ENCODE data around the gene VAPA.
"Not testable (repeated sequence)": the region's sequence is repeated elsewhere in the genome, so short reads cannot be mapped to it uniquely, and the experiment has no call there.

The VAPA gene

DNA sequence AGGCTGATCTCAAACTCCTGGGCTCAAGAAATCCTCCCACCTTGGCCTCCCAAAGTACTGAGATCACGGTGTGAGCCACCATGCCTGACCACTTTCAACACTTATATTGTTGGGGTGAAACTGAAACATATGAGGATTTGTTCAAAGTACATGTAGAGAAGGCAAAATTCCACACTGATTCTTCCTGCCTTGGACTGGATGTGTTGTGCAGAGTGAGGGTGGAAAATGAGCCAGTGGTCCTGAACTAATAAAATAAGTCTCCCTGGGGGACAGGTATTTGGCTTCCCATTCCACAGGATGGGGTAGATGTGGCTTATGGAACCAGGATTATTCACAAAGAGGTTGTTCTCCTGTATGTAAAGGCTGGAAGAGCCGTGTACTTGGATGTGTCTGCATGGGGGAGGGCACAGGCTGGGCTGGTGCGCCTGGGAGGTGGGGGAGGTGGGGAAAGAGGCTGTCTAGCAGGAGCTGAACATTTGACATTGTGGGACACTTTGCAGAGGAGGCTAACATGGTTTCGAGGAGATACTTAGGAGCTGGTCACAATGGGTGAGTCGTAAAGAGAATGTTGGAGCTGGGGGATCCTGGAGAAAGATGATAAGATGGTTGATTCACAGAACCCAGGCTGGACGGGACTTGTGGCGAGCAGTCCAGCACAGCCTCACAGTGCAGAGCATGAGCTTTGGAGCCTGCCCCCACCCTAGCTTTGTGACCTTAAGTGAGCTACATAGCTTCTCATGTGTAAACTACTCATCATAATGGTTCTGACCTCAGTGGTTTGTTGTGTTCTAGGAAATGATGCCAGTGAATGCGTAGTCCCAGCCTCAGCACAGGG, 28.4 kb upstream of the VAPA start, which contains the start of gene TXNDC2:
TXNDC2 (plus strand) TSS at position 804 of the 835 bp plus-strand sequence. CDS start 708 bp downstream, outside the sequence.
- in situ Hi-C loops (cut with MboI; ENCODE audit: low sequenced_read_pairs): no loop called here

GRCh38 chr18:9886005-9886348, 27.8 kb upstream of the VAPA start:
- in situ Hi-C loops (cut with MboI; ENCODE audit: low sequenced_read_pairs): no loop called here

DNA sequence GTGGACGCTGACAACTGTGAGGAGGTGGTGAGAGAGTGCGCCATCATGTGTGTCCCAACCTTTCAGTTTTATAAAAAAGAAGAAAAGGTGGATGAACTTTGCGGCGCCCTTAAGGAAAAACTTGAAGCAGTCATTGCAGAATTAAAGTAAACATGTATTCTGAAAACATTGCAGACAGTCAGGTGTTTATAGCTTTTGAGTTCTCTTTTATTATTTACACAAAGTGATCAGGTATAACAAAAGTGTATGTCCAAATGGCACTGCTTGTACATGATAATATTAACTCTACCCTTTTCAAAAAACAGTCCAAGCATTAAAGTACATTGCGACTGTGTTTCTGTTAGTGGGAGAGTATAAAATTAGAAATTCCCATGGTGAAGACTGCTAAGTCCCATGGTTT, 25.8 kb upstream of the VAPA start:
- in situ Hi-C loops (cut with MboI; ENCODE audit: low sequenced_read_pairs): no loop called here

GRCh38 chr18:9890196-9890595, 23.6 kb upstream of the VAPA start:
- in situ Hi-C loops (cut with MboI; ENCODE audit: low sequenced_read_pairs): no loop called here

DNA sequence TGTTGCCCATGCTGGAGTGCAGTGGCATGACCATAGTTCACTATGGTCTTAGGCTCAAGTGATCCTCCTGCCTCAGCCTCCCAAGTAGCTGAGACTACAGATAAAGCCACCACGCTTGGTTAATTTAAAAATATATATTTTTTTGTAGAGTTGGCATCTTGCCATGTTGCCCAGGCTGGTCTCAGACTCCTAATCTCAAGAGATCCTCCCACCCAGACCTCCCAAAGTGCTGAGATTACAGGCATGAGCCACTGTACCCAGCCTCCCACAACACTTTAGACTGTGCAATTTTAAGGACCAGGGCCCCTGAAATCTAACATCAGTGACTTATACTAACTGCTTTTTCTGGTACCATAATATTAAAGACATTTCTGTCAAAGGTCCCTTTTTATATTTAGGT, 22.9 kb upstream of the VAPA start:
- in situ Hi-C loops (cut with MboI; ENCODE audit: low sequenced_read_pairs): no loop called here

DNA sequence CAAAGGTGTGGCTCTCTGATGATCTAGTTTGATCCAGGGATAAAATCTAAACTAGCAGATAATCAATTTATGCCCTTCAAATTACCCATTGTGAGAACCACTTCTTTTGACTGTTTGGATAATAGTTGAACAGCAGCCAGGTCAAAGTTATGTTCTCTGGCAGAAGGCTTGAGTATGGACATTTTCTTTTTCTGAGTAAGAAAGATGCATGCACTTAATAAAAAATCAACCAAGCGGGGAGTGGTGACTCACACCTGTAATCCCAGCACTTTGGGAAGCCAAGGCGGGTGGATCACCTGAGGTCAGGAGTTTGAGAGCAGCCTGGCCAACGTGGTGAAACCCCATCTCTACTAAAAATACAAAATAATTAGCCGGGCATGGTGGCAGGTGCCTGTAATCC, 22.3 kb upstream of the VAPA start:
- in situ Hi-C loops (cut with MboI; ENCODE audit: low sequenced_read_pairs): not testable (repeated sequence)

- in situ Hi-C loops (cut with MboI; ENCODE audit: low sequenced_read_pairs): no loop called here
These were observed 19.3 kb upstream of the VAPA start for GRCh38 chr18:9894454-9895068.

DNA sequence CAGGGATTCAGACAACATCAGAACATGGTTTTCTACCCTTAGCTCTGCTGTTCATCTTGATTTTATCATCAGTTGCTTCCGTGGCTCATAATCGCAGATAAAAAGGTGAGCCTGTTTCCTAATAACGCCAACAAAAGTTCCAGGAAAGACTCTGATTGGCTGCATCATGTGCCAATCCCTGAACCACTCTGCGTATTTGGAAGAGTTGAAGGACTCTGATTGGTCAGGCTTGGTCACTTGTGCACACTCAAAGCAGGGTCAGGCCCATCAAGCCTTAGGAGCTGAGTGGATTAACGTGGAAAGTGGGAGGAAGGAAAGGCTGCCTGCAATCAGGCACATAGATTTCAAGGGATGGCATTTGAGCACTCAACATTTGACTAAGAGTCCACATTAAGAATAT, 16.7 kb upstream of the VAPA start:
- in situ Hi-C loops (cut with MboI; ENCODE audit: low sequenced_read_pairs): no loop called here

GRCh38 chr18:9897787-9898291, 16.0 kb upstream of the VAPA start:
- in situ Hi-C loops (cut with MboI; ENCODE audit: low sequenced_read_pairs): not testable (repeated sequence)

- in situ Hi-C loops (cut with MboI; ENCODE audit: low sequenced_read_pairs): no loop called here
These were observed 14.8 kb upstream of the VAPA start for GRCh38 chr18:9898792-9899549.

DNA sequence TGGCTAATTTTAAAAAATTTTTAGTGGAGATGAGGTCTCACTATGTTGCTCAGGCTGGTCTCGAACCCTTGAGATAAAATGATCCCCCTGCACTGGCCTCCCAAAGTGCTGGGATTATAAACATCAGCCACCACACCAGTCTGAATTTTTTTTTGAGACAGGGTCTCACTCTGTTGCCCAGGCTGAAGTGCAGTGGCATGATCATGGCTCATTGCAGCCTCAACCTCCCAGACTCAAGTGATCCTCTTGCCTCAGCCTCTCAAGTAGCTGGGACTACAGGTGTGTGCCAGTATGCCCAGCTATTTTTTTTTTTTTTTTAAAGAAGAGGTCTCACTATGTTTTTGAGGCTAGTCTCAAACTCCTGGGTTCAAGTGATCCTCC, 14.3 kb upstream of the VAPA start:
- in situ Hi-C loops (cut with MboI; ENCODE audit: low sequenced_read_pairs): not testable (repeated sequence)

- in situ Hi-C loops (cut with MboI; ENCODE audit: low sequenced_read_pairs): no loop called here
These were observed 13.1 kb upstream of the VAPA start for GRCh38 chr18:9900699-9901098.

GRCh38 chr18:9901377-9901776, 12.4 kb upstream of the VAPA start:
- in situ Hi-C loops (cut with MboI; ENCODE audit: low sequenced_read_pairs): no loop called here

DNA sequence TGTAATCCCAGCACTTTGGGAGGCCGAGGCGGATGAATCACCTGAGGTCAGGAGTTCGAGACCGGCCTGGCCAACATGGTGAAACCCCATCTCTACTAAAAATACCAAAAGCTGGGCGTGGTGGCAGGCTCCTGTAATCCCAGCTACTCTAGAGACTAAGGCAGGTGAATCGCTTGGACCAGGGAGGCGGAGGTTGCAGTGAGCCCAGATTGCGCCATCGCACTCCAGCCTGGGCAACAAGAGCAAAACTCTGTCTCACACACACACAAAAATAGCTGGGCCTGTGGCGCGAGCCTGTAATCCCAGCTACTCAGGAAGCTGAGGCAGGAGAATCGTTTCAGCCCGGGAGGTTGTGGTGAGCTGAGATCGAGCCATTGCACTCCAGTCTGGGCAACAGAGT, 11.6 kb upstream of the VAPA start:
- in situ Hi-C loops (cut with MboI; ENCODE audit: low sequenced_read_pairs): not testable (repeated sequence)

DNA sequence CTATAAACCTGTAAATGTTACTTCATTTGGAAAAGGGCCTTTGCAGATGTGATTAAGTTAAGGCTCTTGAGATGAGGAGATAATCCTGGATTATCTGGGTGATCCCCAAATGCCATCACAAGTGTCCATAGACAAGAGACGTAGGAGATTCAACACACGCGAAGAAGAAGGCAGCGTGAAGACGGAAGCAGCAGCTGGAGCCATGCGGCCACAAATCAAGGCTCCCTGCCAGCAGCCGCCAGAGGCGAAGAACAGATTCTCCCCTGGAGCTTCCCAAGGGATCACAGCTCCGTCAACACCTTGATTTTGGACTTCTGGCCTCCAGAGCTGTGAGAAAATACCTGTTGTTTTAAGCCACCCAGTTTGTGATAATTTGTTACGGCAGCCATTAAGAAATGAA, 11.0 kb upstream of the VAPA start:
- in situ Hi-C loops (cut with MboI; ENCODE audit: low sequenced_read_pairs): no loop called here

GRCh38 chr18:9905401-9905922, 8.4 kb upstream of the VAPA start:
- in situ Hi-C loops (cut with MboI; ENCODE audit: low sequenced_read_pairs): no loop called here

DNA sequence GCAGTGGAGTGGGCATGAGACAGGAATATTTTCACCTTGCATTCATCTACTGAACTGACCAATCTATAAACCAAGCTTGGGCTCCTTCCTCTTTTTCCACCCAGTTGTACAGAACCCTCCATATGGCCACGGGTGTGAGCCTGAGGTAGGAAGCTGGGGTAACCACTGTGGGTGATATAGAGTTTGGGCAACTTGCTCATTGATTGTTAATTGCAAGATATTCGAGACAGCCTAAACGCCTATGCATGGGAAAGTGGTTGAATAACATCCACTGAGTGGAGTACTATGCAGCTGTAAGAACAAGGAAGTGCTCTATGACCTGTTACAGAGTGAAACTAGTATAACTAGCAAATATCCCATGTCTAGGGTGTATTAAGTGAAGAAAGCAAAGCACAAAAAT, 7.3 kb upstream of the VAPA start:
- in situ Hi-C loops (cut with MboI; ENCODE audit: low sequenced_read_pairs): no loop called here

DNA sequence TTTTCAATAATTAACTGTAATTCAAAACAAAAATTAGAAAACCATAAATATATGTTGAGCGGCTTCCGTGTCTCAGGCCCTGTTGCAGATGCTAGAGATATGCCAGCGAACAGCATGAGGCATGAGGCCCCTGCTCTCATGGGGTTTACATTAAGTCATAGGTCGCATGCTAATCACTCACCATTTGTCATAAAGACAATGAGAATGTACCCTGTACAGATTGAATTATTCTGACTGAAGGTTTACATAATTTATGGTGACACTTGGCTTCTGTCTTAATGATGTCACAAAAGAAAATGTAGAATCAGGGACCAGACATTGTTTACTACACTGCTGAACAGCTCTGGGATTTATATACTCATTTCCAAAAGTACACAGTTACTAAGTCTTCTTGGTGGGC, 5.9 kb upstream of the VAPA start:
- in situ Hi-C loops (cut with MboI; ENCODE audit: low sequenced_read_pairs): no loop called here

DNA sequence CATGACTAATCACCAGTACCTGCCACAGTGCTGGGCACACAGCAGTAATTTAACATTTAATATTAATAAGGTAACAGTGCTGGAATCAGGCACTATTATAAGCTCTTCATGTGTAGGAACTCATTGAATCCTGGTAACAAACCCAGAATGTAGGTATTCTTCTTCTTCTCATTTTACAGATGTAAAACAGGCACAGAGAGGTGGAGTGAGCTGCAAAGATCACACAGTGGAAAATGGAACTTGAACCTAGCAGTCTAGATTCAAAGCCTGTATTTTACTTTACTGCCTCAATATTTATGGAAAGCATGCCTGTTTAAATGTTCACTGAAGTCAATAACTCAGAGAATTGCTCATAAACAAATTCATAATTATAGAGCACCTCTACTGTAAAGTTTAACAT, 3.7 kb upstream of the VAPA start:
- in situ Hi-C loops (cut with MboI; ENCODE audit: low sequenced_read_pairs): no loop called here

DNA sequence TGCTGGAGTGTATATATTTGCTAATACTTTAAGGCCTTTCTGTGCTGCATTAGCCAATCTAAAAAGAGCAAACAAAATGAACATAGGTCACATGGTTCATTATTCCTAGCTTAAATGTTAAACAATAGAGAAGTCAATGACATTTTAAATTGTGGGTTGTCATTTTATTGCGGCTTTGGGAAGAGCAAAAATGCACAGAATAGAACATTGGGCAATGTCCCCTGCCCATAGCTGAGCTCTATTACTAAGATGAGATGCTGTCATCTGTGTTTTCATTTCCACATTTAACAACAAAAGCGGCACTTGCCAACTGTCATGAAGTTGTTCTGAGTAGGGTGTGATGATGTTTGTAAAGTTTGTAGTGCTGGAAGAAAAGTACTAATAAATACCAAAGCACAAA, 3.2 kb upstream of the VAPA start:
- in situ Hi-C loops (cut with MboI; ENCODE audit: low sequenced_read_pairs): no loop called here

DNA sequence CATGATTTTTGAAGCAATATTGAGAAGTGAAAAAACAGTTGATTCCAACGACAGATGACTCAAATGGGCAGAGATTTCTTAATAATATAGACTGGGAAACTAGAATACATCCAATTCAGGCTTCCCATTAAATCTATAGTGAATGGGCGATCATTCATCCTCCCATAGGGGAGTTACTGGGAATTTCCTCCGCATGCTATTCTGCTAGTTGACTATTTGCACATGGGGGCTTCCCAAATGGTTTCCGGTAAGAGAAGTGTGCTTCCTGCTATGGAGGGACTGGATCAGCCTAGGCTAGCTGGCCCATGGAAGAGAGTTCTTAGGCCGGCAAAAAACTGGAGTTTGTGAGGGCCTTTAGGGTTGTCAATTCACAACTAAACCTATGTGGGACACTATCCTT, 2.6 kb upstream of the VAPA start:
- in situ Hi-C loops (cut with MboI; ENCODE audit: low sequenced_read_pairs): no loop called here
